Osteoblast (primary cell): Measurements from ENCODE around the gene RNF144B. TPM values are rescaled to one million over a fixed set of nuclear protein-coding genes. Genes with fewer than 3 reads are reported as not detected.
"Not testable (repeated sequence)": the region's sequence is repeated elsewhere in the genome, so short reads cannot be mapped to it uniquely, and the experiment has no call there.

Experiments used
- DNase-seq: peaks from one replicate; pipeline ENCODE4 v3.0.0; 2011; ENCODE audit warnings: low spot score, mixed read lengths; ENCODE audit not compliant: insufficient read length; ENCODE audit errors: missing footprints
- H2AFZ ChIP-seq: 2 replicates; pipeline ENCODE4 v1.6.0; 2011; ENCODE audit warnings: mild to moderate bottlenecking, low read length
- H3K27ac ChIP-seq: 2 replicates; pipeline ENCODE4 v1.5.1; 2011; ENCODE audit warnings: mild to moderate bottlenecking, low read depth, low read length, moderate library complexity
- H3K27me3 ChIP-seq: 2 replicates; pipeline ENCODE4 v1.6.0; 2012; ENCODE audit warnings: mild to moderate bottlenecking, control low read depth, inconsistent platforms, low read length, moderate library complexity; ENCODE audit not compliant: insufficient read depth
- H3K36me3 ChIP-seq: 2 replicates; pipeline ENCODE4 v1.5.1; 2011; ENCODE audit warnings: mild to moderate bottlenecking, low read length, control low read depth, moderate library complexity; ENCODE audit not compliant: insufficient read depth
- H3K4me1 ChIP-seq: 2 replicates; pipeline ENCODE4 v1.5.1; 2011; ENCODE audit warnings: mild to moderate bottlenecking, low read length, control low read depth, moderate library complexity; ENCODE audit not compliant: insufficient read depth
- H3K4me2 ChIP-seq: 2 replicates; pipeline ENCODE4 v1.6.0; 2011; ENCODE audit warnings: mild to moderate bottlenecking, low read length; ENCODE audit not compliant: insufficient read depth
- H3K4me3 ChIP-seq: fragments of 200-600 bp; sonication (generic); 3 replicates; pipeline ENCODE4 v1.5.1; 2012; ENCODE audit warnings: mild to moderate bottlenecking, low read length, inconsistent platforms; ENCODE audit not compliant: insufficient read depth
- H3K79me2 ChIP-seq: 2 replicates; pipeline ENCODE4 v1.6.0; 2012; ENCODE audit warnings: mild to moderate bottlenecking, low read length, control low read depth, inconsistent platforms; ENCODE audit not compliant: insufficient read depth
- H3K9me3 ChIP-seq: 2 replicates; pipeline ENCODE4 v1.5.1; 2011; ENCODE audit warnings: low read depth, low read length, control low read depth
- H4K20me1 ChIP-seq: 2 replicates; pipeline ENCODE4 v1.6.0; 2012; ENCODE audit warnings: mild to moderate bottlenecking, low read length, control low read depth; ENCODE audit not compliant: insufficient read depth
- total RNA-seq: library from RNA; depleted of rRNA; stranded (reverse); fragments of >200 nt; gene quantifications from 2 replicates; pipeline ENCODE4 v1.2.3, GENCODE V29; 2012
- TF ChIP-seq, protein P1 (sequence below): IDR thresholded peaks from 2 replicates; pipeline ENCODE4 v1.5.1; 2011; ENCODE audit warnings: mild to moderate bottlenecking, low read depth, low read length, moderate library complexity; ENCODE audit errors: extremely low read depth

RNF144B gene
- total RNA-seq, 1 donor = 5.8 TPM

DNA sequence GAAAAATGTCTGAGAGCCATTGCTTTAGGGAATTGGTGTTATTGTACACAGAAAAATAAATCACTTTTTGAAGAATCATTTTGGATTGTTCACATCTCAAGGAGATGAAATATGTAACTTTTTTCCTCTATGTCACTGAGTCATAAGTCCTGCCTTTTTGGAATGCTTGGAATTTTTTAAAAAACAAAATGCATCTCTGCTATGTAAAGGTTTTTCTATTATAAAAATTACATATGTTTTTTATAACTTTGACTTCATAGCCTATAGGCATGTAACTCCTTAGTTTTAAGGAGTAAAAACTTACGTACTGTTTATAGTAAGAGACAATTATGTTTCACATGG, 8.7 kb downstream of the RNF144B start:
- H3K27ac ChIP-seq = peak overlapping the region; percentile 56
- H2AFZ ChIP-seq = no peak overlapping the region
- TF ChIP-seq, protein P1, sequence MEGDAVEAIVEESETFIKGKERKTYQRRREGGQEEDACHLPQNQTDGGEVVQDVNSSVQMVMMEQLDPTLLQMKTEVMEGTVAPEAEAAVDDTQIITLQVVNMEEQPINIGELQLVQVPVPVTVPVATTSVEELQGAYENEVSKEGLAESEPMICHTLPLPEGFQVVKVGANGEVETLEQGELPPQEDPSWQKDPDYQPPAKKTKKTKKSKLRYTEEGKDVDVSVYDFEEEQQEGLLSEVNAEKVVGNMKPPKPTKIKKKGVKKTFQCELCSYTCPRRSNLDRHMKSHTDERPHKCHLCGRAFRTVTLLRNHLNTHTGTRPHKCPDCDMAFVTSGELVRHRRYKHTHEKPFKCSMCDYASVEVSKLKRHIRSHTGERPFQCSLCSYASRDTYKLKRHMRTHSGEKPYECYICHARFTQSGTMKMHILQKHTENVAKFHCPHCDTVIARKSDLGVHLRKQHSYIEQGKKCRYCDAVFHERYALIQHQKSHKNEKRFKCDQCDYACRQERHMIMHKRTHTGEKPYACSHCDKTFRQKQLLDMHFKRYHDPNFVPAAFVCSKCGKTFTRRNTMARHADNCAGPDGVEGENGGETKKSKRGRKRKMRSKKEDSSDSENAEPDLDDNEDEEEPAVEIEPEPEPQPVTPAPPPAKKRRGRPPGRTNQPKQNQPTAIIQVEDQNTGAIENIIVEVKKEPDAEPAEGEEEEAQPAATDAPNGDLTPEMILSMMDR = no peak
- no peaks in the 10 kb centered on the region for H3K27me3 ChIP-seq
- H3K4me1 ChIP-seq = peaks cover 21% of the 10 kb centered on the region
- no peaks in the 10 kb centered on the region for H3K36me3 ChIP-seq
- no peaks in the 10 kb centered on the region for H3K9me3 ChIP-seq
- no peak for DNase-seq
- peaks cover 14% of the 10 kb centered on the region for H3K79me2 ChIP-seq
- H3K4me3 ChIP-seq = no peak overlapping the region
- H3K4me2 ChIP-seq = peak overlapping the region; percentile 69
- H4K20me1 ChIP-seq = no peaks in the 10 kb centered on the region

DNA sequence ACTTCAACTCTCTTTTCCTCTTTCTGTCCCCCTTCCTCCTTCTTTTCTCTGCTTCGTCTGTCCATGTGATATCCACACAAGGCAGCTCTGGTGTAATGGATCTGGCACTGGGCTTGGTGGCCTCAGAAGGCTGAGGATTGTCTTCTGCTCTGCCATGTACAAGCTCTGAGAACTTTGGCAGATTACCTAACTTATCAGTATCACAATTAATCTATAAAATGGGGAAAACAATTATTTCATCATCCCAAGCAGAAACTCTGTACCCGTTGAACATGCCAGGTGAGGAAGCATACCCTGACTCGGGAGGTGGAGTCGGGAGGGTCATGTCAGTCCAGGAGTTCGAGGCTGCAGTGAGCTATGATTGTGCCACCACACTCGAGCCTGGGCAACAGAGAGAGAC, 10.6 kb downstream of the RNF144B start:
- H3K4me2 ChIP-seq = no peak overlapping the region
- H3K4me3 ChIP-seq = no peak overlapping the region
- H3K27ac ChIP-seq = no peak overlapping the region
- H3K36me3 ChIP-seq = no peaks in the 10 kb centered on the region
- H2AFZ ChIP-seq = no peak overlapping the region
- peaks cover 28% of the 10 kb centered on the region for H3K4me1 ChIP-seq
- H3K9me3 ChIP-seq = no peaks in the 10 kb centered on the region
- no peaks in the 10 kb centered on the region for H3K27me3 ChIP-seq
- no peak for DNase-seq
- TF ChIP-seq, protein P1 = no peak
- H3K79me2 ChIP-seq = peaks cover 10% of the 10 kb centered on the region
- no peaks in the 10 kb centered on the region for H4K20me1 ChIP-seq

DNA sequence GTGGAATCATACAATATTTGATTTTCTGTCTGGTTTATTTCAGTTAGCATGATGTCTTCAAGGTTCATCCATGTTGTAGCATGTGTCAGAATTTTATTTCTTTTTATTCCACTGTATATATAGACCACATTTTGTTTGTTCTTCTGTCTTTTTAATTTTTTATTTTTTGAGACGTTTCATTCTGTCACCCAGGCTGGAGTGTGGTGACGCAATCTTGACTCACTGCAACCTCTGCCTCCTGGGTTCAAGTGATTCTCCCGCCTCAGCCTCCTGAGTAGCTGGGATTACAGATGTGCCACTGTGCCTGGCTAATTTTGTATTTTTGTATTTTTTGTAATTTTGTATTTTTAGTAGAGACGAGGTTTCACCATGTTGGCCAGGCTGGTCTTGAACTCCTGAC, 11.1 kb downstream of the RNF144B start:
- not testable (repeated sequence) for H3K27ac ChIP-seq, H3K36me3 ChIP-seq, H3K4me2 ChIP-seq, H4K20me1 ChIP-seq, DNase-seq, H3K27me3 ChIP-seq, H2AFZ ChIP-seq, H3K79me2 ChIP-seq, H3K4me3 ChIP-seq, H3K9me3 ChIP-seq
- H3K4me1 ChIP-seq = peaks cover 28% of the 10 kb centered on the region

DNA sequence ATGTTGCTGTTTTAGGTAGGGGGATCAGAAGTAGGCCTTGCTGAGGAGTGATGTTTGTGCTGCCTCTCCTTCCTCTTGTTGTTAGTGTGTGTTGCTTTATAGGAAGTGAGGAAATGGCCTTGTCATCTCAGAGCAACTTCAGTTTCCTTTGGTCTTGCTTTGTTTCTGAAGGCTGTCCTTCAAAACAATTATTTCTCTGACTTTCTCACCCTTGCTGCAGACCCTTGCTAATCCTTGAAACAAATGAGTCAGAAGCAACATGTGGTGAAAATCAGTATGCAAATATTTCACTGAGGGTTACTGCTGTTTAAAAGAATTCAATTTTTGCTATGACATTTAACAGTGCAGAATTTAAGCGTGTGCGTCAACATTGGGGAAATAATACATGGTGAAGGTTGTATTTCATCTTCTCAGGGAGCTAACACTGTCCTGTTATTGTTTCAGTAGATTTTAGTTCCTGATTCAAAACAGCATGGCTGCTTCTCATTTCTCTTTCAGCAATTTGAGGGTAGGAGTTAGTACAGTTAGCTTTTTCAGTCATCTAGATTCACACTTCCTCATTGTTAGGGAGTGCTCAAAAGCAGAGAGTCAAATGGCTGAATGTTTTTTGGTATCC, 13.8 kb downstream of the RNF144B start:
- peaks cover 7% of the 10 kb centered on the region for H3K79me2 ChIP-seq
- TF ChIP-seq, protein P1 = no peak
- H3K4me3 ChIP-seq = no peak overlapping the region
- peak; percentile 53 for DNase-seq
- H3K4me1 ChIP-seq = peaks cover 26% of the 10 kb centered on the region
- no peaks in the 10 kb centered on the region for H3K27me3 ChIP-seq
- no peaks in the 10 kb centered on the region for H4K20me1 ChIP-seq
- H2AFZ ChIP-seq = peak overlapping the region; percentile 79
- H3K4me2 ChIP-seq = peak overlapping the region; percentile 33
- H3K27ac ChIP-seq = peak overlapping the region; percentile 65
- no peaks in the 10 kb centered on the region for H3K36me3 ChIP-seq
- H3K9me3 ChIP-seq = no peaks in the 10 kb centered on the region

DNA sequence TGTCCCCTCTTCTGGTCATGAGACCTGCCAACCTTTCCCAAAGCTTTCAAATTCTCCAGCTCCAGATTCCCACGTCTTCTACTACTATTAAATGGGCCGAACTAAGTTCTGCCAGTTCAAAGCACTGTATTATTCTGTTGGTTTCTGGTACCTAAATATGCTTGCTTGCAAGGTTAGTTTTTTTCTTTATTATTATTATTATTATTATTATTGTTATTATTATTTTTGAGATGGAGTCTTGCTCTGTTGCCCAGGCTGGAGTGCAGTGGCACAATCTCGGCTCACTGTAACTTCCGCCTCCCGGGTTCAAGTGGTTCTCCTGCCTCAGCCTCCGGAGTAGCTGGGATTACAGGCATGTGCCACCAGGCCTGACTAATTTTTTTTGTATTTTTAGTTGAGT, 17.8 kb downstream of the RNF144B start:
- H3K4me3 ChIP-seq, H3K36me3 ChIP-seq, H3K79me2 ChIP-seq, H2AFZ ChIP-seq, H3K4me2 ChIP-seq, H4K20me1 ChIP-seq, H3K27me3 ChIP-seq, DNase-seq, H3K9me3 ChIP-seq: not testable (repeated sequence)
- peaks cover 31% of the 10 kb centered on the region for H3K4me1 ChIP-seq
- H3K27ac ChIP-seq = peak overlapping the region; percentile 76
